ENCODE measurements around the gene TBC1D22A.

DNA sequence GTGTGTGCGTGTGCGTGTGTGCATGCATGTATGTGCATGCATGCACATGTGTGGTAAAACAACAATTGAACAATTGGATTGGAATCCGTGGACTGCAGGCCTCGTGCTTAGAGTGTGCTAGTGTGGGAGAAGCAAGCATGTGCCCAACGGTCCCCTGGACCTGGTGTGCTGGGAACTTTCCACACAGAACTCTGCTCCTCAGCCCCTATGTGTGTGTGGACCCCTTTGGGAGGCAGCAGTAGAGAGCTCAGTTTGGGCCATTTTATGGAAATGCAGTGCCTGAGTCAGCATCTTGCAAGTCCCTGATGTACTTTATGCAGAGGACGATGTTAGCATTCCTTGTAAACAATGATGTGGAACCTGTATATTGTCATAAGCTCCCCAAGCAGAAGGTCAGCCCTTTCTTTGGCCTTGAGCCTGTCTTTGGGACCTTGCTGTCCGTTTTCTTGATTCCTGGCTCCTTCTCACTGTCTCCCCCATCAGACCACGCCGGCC is 167.3 kb downstream of the TBC1D22A start:
- TF ChIP-seq, protein P1, sequence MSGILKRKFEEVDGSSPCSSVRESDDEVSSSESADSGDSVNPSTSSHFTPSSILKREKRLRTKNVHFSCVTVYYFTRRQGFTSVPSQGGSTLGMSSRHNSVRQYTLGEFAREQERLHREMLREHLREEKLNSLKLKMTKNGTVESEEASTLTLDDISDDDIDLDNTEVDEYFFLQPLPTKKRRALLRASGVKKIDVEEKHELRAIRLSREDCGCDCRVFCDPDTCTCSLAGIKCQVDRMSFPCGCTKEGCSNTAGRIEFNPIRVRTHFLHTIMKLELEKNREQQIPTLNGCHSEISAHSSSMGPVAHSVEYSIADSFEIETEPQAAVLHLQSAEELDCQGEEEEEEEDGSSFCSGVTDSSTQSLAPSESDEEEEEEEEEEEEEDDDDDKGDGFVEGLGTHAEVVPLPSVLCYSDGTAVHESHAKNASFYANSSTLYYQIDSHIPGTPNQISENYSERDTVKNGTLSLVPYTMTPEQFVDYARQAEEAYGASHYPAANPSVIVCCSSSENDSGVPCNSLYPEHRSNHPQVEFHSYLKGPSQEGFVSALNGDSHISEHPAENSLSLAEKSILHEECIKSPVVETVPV (CRISPR knock-in tag; IDR thresholded peaks at IDR 0.05) = no peak
- TF ChIP-seq ZFP30 (CRISPR knock-in tag; IDR thresholded peaks at IDR 0.05) (no peak), ARNTL (CRISPR knock-in tag; IDR thresholded peaks at IDR 0.05; ENCODE audit: borderline replicate concordance, low read depth) (no peak), ZNF70 (CRISPR knock-in tag; IDR thresholded peaks at IDR 0.05) (no peak), ZFP3 (CRISPR knock-in tag; IDR thresholded peaks at IDR 0.05) (no peak)
- TF ChIP-seq, protein P2, sequence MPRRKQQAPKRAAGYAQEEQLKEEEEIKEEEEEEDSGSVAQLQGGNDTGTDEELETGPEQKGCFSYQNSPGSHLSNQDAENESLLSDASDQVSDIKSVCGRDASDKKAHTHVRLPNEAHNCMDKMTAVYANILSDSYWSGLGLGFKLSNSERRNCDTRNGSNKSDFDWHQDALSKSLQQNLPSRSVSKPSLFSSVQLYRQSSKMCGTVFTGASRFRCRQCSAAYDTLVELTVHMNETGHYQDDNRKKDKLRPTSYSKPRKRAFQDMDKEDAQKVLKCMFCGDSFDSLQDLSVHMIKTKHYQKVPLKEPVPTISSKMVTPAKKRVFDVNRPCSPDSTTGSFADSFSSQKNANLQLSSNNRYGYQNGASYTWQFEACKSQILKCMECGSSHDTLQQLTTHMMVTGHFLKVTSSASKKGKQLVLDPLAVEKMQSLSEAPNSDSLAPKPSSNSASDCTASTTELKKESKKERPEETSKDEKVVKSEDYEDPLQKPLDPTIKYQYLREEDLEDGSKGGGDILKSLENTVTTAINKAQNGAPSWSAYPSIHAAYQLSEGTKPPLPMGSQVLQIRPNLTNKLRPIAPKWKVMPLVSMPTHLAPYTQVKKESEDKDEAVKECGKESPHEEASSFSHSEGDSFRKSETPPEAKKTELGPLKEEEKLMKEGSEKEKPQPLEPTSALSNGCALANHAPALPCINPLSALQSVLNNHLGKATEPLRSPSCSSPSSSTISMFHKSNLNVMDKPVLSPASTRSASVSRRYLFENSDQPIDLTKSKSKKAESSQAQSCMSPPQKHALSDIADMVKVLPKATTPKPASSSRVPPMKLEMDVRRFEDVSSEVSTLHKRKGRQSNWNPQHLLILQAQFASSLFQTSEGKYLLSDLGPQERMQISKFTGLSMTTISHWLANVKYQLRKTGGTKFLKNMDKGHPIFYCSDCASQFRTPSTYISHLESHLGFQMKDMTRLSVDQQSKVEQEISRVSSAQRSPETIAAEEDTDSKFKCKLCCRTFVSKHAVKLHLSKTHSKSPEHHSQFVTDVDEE (CRISPR knock-in tag; IDR thresholded peaks at IDR 0.05) = no peak
- TF ChIP-seq, protein P3, sequence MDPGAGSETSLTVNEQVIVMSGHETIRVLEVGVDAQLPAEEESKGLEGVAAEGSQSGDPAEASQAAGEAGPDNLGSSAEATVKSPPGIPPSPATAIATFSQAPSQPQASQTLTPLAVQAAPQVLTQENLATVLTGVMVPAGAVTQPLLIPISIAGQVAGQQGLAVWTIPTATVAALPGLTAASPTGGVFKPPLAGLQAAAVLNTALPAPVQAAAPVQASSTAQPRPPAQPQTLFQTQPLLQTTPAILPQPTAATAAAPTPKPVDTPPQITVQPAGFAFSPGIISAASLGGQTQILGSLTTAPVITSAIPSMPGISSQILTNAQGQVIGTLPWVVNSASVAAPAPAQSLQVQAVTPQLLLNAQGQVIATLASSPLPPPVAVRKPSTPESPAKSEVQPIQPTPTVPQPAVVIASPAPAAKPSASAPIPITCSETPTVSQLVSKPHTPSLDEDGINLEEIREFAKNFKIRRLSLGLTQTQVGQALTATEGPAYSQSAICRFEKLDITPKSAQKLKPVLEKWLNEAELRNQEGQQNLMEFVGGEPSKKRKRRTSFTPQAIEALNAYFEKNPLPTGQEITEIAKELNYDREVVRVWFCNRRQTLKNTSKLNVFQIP (CRISPR knock-in tag; IDR thresholded peaks at IDR 0.05; ENCODE audit: borderline replicate concordance, low read depth) = no peak
